Fibroblast of mammary gland (primary cell): Measurements from ENCODE around the gene LRP8.

Source experiments
- DNase-seq: peaks from one replicate; pipeline ENCODE4 v3.0.0-alpha.2; 2010; ENCODE audit warnings: low read depth
- H3K4me3 ChIP-seq: 2 replicates; pipeline ENCODE4 v1.5.1; 2011; ENCODE audit warnings: low read depth, mild to moderate bottlenecking, low read length, moderate library complexity; ENCODE audit not compliant: control insufficient read depth
- CTCF ChIP-seq: conservative IDR thresholded peaks from 2 replicates; pipeline ENCODE4 v1.5.1; 2011; ENCODE audit warnings: low read depth, low read length, inconsistent platforms; ENCODE audit not compliant: control insufficient read depth, insufficient read depth

LRP8 gene

GRCh38 chr1:53308506-53308905, 19.4 kb downstream of the LRP8 start:
- H3K4me3 ChIP-seq, result no peak overlapping the region
- TF ChIP-seq CTCF, result no peak
- DNase-seq, result no peak

- H3K4me3 ChIP-seq, result no peak overlapping the region
- TF ChIP-seq CTCF, result no peak
- DNase-seq, result no peak
These were observed 20.8 kb downstream of the LRP8 start for GRCh38 chr1:53307037-53307436.

- DNase-seq, result no peak
- TF ChIP-seq CTCF, result no peak
- H3K4me3 ChIP-seq, result no peak overlapping the region
These were observed 21.7 kb downstream of the LRP8 start for GRCh38 chr1:53306168-53306567.

GRCh38 chr1:53305650-53306049, 22.2 kb downstream of the LRP8 start:
- H3K4me3 ChIP-seq, result no peak overlapping the region
- DNase-seq, result no peak
- TF ChIP-seq CTCF, result no peak

- no peak overlapping the region for H3K4me3 ChIP-seq
- DNase-seq, result no peak
- TF ChIP-seq CTCF, result no peak
These were observed 23.3 kb downstream of the LRP8 start for GRCh38 chr1:53304527-53304926.

GRCh38 chr1:53303726-53304515, 23.9 kb downstream of the LRP8 start:
- H3K4me3 ChIP-seq, result no peak overlapping the region
- TF ChIP-seq CTCF, result no peak
- no peak for DNase-seq
